Smooth muscle cell (in vitro differentiated cells): ENCODE results near the gene NIPA2. TPM values are rescaled to one million over a fixed set of nuclear protein-coding genes. Genes with fewer than 3 reads are reported as not detected.

ENCODE experiments used
- DNase-seq: peaks from one replicate; lab custom pipeline; 2025; ENCODE audit not compliant: unreplicated experiment; lab: John Stamatoyannopoulos, UW
- H2AFZ ChIP-seq: fragments of 200-600 bp; sonication (generic); 2 replicates; pipeline ENCODE4 v1.6.0; 2016; ENCODE audit warnings: antibody characterized with exemption, low read depth, mild to moderate bottlenecking
- H3F3A ChIP-seq: fragments of 200-600 bp; sonication (generic); 2 replicates; pipeline ENCODE4 v1.6.0; 2017; ENCODE audit warnings: antibody characterized with exemption, low read depth
- H3K27ac ChIP-seq: fragments of 200-600 bp; sonication (generic); 2 replicates; pipeline ENCODE4 v1.5.1; 2016; ENCODE audit warnings: low read depth, mild to moderate bottlenecking
- H3K27me3 ChIP-seq: fragments of 200-600 bp; sonication (generic); 2 replicates; pipeline ENCODE4 v1.6.1; 2016; ENCODE audit warnings: low read depth, mild to moderate bottlenecking
- H3K36me3 ChIP-seq: fragments of 200-600 bp; sonication (generic); 2 replicates; pipeline ENCODE4 v1.5.1; 2016; ENCODE audit warnings: low read depth
- H3K4me1 ChIP-seq: fragments of 200-600 bp; sonication (generic); 2 replicates; pipeline ENCODE4 v1.5.1; 2016; ENCODE audit warnings: low read depth
- H3K4me2 ChIP-seq: fragments of 200-600 bp; sonication (generic); 2 replicates; pipeline ENCODE4 v1.6.0; 2016; ENCODE audit warnings: mild to moderate bottlenecking
- H3K4me3 ChIP-seq: fragments of 200-600 bp; sonication (generic); 2 replicates; pipeline ENCODE4 v1.5.1; 2016; ENCODE audit warnings: mild to moderate bottlenecking
- H3K79me2 ChIP-seq: fragments of 200-600 bp; sonication (generic); 2 replicates; pipeline ENCODE4 v1.6.0; 2016; ENCODE audit warnings: low read depth, mild to moderate bottlenecking
- H3K9ac ChIP-seq: fragments of 200-600 bp; sonication (generic); 2 replicates; pipeline ENCODE4 v1.6.0; 2016; ENCODE audit warnings: low read depth
- H3K9me3 ChIP-seq: fragments of 200-600 bp; sonication (generic); replicated peaks from 2 replicates; pipeline ENCODE4 v1.5.1; 2016; ENCODE audit warnings: low read depth
- H4K20me1 ChIP-seq: fragments of 200-600 bp; sonication (generic); 2 replicates; pipeline ENCODE4 v1.6.0; 2016; ENCODE audit warnings: low read depth
- WGBS: methylation state at CpG from one replicate; pipeline ENCODE4 v1.1.7; 2016; ENCODE audit warnings: low lambda C conversion rate; 5-methylcytosine and 5-hydroxymethylcytosine counted together
- polyA plus RNA-seq: library from polyadenylated mRNA; unstranded; fragments of >200 nt; fragmentation: Nextera tagmentation; extraction: Ambion mirVana; gene quantifications from 2 replicates; pipeline ENCODE4 v1.2.1, GENCODE V29; 2016
- total RNA-seq: library from RNA; depleted of rRNA; stranded (reverse); fragments of >200 nt; gene quantifications from 2 replicates; pipeline ENCODE4 v1.2.3, GENCODE V29; 2014
- TF ChIP-seq, protein P1 (sequence below): fragments of 200-600 bp; sonication (generic); IDR thresholded peaks from 2 replicates; pipeline ENCODE4 v1.5.1; 2017; ENCODE audit warnings: borderline replicate concordance, mild to moderate bottlenecking, antibody characterized with exemption; ENCODE audit not compliant: insufficient read depth, poor library complexity, severe bottlenecking

The NIPA2 gene
- total and polyA plus RNA-seq, 2 experiments from 2014 or later = 44.7 to 70.5 TPM

DNA sequence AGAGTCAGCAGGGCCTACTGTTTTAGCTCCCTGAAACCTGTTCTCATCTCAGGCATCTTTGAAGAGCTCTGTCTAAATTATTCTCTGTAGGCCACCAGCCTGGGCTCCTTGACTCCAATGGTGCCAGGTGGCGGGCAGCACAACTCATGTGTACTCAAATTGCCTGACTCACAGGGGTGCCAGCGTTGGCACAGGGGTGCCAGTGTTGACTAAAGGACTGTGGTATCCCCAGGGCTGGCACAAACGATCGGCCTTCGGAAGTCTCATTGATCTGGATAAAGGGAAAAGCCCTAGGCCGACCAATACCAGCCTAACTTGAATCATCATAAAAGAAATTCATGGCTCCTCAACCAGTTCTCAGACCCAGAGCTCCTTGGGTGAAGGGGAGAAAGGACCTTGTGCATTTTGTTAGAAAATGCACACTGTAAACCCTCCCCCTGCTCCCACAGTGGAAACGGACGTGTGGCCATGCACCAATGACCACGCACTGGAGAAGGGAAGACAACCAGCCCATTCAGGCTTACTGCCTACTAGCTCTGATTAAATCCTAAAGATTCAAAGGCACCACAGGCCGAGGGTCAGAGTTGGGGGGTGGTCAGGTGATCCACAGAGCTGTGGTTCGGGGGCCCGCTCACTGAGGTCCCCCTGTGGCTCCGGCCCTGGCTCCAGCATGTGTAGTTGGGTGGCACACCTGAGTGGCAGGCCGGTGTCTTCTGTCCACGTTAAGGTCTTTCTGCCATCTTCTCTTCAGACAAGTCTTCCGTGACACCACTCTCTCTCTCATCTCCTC is 68.9 kb downstream of the NIPA2 start:
- H4K20me1 ChIP-seq = no peaks in the 10 kb centered on the region
- peaks cover 13% of the 10 kb centered on the region for H3K36me3 ChIP-seq
- no peaks in the 10 kb centered on the region for H3K9me3 ChIP-seq
- H3K4me2 ChIP-seq = no peak overlapping the region
- no peaks in the 10 kb centered on the region for H3K27me3 ChIP-seq
- H3K79me2 ChIP-seq = no peaks in the 10 kb centered on the region
- H3K4me3 ChIP-seq = no peak overlapping the region
- no peak overlapping the region for H3K27ac ChIP-seq
- TF ChIP-seq, protein P1, sequence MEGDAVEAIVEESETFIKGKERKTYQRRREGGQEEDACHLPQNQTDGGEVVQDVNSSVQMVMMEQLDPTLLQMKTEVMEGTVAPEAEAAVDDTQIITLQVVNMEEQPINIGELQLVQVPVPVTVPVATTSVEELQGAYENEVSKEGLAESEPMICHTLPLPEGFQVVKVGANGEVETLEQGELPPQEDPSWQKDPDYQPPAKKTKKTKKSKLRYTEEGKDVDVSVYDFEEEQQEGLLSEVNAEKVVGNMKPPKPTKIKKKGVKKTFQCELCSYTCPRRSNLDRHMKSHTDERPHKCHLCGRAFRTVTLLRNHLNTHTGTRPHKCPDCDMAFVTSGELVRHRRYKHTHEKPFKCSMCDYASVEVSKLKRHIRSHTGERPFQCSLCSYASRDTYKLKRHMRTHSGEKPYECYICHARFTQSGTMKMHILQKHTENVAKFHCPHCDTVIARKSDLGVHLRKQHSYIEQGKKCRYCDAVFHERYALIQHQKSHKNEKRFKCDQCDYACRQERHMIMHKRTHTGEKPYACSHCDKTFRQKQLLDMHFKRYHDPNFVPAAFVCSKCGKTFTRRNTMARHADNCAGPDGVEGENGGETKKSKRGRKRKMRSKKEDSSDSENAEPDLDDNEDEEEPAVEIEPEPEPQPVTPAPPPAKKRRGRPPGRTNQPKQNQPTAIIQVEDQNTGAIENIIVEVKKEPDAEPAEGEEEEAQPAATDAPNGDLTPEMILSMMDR = no peak
- 89% methylated on average over 16 of the region's 16 CpGs for WGBS
- H3K4me1 ChIP-seq = no peaks in the 10 kb centered on the region
- H3K9ac ChIP-seq = no peak overlapping the region
- no peak for DNase-seq
- H2AFZ ChIP-seq = no peak overlapping the region
- no peaks in the 10 kb centered on the region for H3F3A ChIP-seq

- Histone ChIP-seq H4K20me1 (no peaks in the 10 kb centered on the region), H3F3A (no peaks in the 10 kb centered on the region), H3K9ac (no peak overlapping the region), H3K4me1 (no peaks in the 10 kb centered on the region), H3K9me3 (no peaks in the 10 kb centered on the region), H3K4me2 (no peak overlapping the region), H3K36me3 (peaks cover 13% of the 10 kb centered on the region), H3K27me3 (no peaks in the 10 kb centered on the region), H3K4me3 (no peak overlapping the region), H2AFZ (no peak overlapping the region), H3K27ac (no peak overlapping the region), H3K79me2 (no peaks in the 10 kb centered on the region)
- no peak for DNase-seq
- TF ChIP-seq, protein P1 = no peak
- WGBS = 96% methylated on average over 9 of the region's 9 CpGs
Observed at GRCh38 chr15:22908830-22909229, 70.4 kb downstream of the NIPA2 start.

GRCh38 chr15:22911306-22911705 is 72.8 kb downstream of the NIPA2 start:
- H4K20me1 ChIP-seq = no peaks in the 10 kb centered on the region
- H2AFZ ChIP-seq = no peak overlapping the region
- H3K9me3 ChIP-seq = no peaks in the 10 kb centered on the region
- no peak overlapping the region for H3K27ac ChIP-seq
- WGBS = 89% methylated on average over 8 of the region's 8 CpGs
- H3K36me3 ChIP-seq = peaks cover 13% of the 10 kb centered on the region
- H3K4me3 ChIP-seq = no peak overlapping the region
- H3K4me1 ChIP-seq = no peaks in the 10 kb centered on the region
- no peak for DNase-seq
- H3K79me2 ChIP-seq = no peaks in the 10 kb centered on the region
- no peak overlapping the region for H3K4me2 ChIP-seq
- H3F3A ChIP-seq = no peaks in the 10 kb centered on the region
- no peak overlapping the region for H3K9ac ChIP-seq
- TF ChIP-seq, protein P1 = no peak
- H3K27me3 ChIP-seq = no peaks in the 10 kb centered on the region

- Histone ChIP-seq H3K27me3 (no peaks in the 10 kb centered on the region), H3K4me2 (no peak overlapping the region), H3K79me2 (no peaks in the 10 kb centered on the region), H3F3A (no peaks in the 10 kb centered on the region), H3K27ac (no peak overlapping the region), H3K36me3 (peaks cover 13% of the 10 kb centered on the region), H4K20me1 (no peaks in the 10 kb centered on the region), H3K4me3 (no peak overlapping the region), H3K9ac (no peak overlapping the region), H2AFZ (no peak overlapping the region), H3K9me3 (no peaks in the 10 kb centered on the region), H3K4me1 (no peaks in the 10 kb centered on the region)
- TF ChIP-seq, protein P1 = no peak
- no peak for DNase-seq
- WGBS = 89% methylated on average over 12 of the region's 12 CpGs
Observed at GRCh38 chr15:22912256-22912655, 73.8 kb downstream of the NIPA2 start.
